COLO829 (cell line): ENCODE data around the gene ALDH3A2.

Source experiments
- DNase-seq: peaks from one replicate; pipeline ENCODE4 v3.0.0; 2012; ENCODE audit warnings: low spot score

Gene ALDH3A2

DNA sequence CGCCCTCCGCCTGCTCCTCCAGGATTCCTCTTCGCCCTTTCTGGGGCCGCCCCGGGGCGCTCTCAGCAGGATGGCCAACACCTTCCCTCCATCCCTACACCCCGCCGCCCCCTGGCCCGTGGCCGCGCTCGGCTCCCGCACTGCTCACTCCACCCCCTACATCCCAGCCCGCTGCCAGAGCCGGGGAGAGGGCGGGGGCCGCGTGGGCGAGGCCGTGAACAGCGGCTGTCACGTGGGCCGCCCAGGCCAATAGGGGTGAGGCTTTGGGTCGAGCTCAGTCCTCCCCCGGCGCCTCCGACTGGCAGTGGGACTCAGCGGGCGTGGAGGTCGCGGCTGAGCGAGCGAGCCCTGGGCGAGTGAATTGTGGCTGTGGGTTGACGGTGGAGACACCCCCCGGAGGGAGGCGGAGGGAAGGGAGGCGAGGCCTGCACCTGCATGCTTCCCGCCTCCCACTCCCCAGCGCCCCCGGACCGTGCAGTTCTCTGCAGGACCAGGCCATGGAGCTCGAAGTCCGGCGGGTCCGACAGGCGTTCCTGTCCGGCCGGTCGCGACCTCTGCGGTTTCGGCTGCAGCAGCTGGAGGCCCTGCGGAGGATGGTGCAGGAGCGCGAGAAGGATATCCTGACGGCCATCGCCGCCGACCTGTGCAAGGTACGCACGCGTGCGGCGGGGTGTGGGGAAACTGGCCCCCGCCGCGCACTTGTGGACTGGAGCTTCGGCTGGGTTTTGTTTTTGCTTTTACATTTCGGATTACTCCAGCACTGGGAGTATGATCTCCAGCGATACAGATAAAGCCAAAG is at the start of gene ALDH3A2:
Gene ALDH3A2, plus strand, starts transcription at position 277 of the 799 bp plus-strand sequence. Its CDS starts 221 bp downstream, at position 498.
- DNase-seq = peak; percentile 87

DNA sequence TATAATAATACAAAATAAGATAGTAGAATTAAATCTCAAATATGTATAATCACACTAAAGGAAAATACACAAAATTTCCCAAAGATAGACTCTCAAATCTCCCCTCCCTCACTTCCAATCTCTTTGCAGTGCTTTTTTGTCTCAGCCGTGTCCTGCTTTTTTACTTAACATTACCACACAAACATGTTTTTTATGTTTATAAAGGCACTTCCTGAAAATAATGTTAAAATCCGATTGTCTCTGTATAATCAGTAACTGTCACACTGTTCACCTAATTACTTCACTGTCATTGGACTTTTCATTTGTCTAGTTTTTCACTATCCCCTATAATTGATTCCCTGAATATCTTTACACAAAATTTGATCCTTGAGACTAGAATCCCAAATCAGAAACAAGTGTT is 38.2 kb upstream of the ALDH3A2 start:
- DNase-seq = no peak

DNA sequence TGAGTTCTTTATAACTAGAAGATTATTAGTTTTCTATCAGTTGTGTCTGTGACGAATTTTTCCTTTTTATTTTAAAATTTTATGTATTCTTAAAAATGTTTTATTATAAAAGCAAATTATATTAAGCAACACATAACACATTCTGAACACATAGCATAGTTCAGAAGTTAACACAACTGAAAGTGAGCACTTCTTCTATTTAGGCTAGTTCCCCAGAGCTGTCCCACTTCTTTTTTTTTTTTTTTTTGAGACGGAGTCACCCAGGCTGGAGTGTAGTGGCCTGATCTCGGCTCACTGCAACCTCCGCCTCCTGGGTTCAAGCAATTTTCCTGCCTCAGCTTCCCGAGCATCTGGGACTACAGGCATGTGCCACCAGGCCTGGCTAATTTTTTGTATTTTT is 37.7 kb upstream of the ALDH3A2 start:
- no peak for DNase-seq

DNA sequence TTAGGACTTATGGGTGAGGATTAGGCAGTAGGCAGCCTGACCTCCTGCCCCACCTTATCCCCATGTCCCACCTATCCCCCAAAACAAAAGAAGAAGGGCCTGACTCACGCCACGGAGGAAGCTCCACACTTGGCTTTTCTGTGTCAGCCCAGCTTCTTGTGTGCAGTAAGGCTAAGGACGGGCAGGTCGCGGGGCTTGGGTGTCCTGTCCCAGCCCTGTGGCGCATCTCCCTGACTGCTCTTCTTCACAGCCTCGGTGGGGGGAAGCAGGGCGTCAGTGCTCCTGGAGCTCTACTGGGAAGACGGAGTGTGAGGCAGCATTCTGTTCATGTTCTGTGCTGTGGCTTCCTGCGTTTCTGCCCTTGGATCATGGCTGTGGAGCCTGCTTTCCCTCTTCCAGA is 34.6 kb upstream of the ALDH3A2 start:
- DNase-seq = no peak

DNA sequence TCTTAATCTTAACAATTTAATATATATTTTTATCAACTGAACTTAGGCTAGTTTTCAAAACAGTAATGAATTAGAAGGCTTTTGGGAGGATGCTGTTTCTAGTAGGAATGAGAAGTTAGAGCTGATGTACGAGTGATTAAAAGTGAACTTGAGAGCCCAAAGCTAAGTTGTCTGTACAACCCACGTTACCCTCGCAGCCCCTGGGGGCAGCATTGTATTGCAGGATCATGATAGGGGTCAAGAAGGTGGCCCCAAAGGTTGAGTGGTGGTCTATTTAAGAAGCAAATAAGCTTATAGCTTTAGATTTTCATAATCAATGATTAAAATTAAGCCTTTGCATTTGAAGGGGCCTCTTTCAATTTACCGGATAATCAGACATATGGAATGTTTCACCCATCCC is 33.7 kb upstream of the ALDH3A2 start:
- no peak for DNase-seq

DNA sequence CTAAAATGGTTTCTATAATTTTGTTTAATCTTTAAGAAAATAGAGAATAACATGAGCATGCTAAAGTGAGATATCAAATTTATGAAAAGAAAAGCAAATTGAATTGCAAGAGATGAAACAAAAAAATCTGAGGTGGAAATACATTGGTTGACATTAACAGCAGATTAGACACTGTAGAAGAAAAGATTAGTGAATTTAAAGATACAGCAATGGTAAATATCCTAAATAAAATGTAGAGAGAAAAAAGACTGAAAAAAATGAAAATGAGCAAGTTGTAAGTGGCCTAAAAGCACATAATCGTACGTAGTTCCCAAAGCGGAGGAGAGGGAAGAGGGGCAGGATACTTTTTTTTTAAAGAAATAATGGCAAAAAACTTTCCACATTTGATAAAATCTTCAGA is 30.5 kb upstream of the ALDH3A2 start:
- no peak for DNase-seq

DNA sequence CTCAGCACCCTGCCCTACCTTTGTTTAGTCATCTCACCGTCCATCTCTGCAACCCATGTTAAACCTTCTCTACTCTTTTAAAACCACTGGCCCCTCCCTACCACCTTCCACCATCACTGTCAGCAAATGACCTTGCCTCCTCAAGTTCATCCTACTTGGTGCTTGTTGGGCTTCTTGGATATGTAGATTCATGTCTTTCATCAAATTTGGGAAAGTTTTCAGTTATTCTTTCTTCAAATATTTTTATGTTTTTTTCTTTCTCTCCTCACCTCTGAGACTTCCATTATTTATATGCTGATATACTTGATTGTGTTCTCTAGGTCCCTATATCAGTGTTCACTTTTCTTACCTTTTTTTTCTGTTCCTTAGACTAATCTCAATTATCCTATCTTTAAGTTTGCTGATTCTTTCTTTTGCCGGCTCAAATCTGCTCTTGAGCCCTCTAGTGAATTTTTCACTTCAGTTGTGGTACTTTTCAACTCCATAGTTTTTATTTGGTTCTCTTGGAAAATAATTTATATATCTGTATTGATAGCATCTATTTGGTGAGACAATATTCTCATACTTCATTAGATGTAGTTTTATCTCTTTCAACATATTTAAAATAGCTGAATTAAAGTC is 28.7 kb upstream of the ALDH3A2 start:
- DNase-seq = no peak

DNA sequence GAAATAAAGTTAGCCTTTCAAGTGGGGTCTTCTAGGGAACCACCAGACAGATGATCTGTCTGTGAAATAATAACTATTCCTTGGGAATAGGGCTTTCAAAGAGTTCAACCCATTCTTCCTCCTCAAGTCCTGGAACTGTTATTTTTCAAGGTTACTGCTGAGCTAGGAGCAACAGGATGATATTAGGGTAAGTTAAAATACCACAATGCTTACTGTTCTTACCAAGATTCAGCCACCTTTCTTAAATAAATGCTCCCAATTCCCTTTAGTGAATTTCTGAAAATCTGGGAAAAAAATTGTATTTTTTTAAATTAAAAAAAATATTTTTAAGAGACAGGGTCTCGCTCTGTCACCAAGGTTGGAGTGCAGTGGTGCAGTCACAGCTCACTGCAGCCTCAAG is 26.9 kb upstream of the ALDH3A2 start:
- no peak for DNase-seq

DNA sequence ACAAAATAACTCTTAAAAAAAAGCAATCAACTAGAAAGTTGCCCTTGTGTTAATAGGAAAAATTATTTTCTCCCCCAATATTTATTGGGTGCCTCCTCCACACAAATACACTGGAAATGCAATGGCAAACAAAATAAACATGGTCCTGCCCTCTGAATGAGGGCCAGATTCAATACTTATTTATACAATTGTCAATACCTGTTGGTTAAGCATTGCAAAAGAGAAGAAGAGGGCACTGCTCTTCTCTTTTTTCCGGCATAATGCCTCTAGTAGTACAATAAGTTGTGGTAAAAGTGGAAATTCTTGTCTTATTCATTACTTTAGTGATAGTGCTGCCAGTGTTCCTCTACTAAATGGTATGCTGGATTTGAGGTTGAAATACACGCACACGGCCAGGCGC is 22.5 kb upstream of the ALDH3A2 start:
- no peak for DNase-seq

DNA sequence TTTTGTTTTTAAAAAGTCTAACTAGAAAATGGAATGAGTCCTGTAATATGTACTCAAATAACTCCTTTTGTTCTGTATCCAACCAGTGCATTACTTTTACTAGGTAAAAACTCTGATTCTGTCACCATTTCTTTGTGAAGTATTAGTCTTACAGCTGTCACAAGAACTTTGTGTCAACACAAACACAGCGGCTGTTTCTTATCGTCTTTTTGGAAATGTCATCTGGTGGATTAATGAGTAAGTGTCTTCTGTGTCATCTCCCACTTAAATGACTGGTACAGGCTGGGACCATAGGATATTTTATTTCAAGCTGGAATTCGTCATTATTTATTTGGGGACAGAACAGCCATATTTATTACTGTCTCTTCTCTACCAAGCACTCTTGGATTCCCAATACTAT is 19.1 kb upstream of the ALDH3A2 start:
- no peak for DNase-seq

DNA sequence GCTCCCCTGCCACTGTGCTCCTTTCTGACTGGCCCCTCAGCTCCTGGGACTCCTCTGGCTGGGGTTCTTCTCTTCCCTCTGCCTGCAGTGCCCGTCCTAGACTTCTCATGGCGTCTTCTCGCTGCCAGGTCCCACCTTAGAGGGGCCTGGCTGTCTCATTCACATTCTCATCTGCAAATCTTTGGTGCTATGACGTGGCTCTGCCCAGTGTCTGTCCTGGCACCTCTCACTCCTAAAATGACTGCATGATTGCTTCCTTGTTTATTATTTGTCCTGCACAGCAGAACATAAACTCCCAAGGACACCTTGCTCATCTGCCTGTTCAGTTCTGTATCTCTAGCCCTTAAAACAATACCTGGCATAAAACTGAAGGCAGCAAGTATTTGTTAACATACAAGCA is 18.5 kb upstream of the ALDH3A2 start:
- DNase-seq = no peak

DNA sequence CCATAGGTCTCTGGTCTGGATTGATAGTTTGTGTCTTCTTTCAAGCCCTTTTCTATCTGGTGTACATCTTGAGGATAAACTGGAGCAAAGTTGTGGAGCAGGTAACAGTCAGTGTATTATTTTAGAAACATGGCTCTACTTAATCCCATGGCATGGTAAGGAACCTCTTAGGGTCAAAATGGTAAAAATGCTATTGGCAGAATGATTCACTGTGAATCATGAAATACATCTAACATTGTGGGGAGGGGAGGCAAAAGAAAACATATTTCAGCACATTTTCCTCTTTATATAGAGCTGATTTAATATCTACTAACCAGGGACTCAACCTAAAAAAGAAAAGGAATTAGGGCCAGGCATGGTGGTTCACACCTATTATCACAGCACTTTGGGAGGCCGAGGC is 17.9 kb upstream of the ALDH3A2 start:
- DNase-seq = no peak

DNA sequence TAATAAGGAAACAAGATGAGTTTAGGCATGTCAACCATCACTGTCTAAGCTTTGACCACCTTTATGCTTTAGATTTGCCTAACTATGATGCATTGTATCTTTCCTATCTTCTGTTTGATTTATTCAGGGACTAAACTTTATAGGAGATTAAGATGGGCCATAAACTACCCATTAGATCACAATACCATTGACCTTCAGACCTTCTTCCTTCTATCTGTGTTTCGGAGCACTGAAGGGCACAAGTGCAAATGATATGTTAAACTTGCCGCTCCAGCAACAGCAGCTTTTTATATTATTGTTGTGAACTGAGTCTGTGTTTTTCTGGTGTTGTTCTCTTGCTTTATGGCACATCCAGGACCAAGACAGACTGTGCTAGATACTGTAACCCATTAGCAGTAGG is 16.6 kb upstream of the ALDH3A2 start:
- DNase-seq = no peak

DNA sequence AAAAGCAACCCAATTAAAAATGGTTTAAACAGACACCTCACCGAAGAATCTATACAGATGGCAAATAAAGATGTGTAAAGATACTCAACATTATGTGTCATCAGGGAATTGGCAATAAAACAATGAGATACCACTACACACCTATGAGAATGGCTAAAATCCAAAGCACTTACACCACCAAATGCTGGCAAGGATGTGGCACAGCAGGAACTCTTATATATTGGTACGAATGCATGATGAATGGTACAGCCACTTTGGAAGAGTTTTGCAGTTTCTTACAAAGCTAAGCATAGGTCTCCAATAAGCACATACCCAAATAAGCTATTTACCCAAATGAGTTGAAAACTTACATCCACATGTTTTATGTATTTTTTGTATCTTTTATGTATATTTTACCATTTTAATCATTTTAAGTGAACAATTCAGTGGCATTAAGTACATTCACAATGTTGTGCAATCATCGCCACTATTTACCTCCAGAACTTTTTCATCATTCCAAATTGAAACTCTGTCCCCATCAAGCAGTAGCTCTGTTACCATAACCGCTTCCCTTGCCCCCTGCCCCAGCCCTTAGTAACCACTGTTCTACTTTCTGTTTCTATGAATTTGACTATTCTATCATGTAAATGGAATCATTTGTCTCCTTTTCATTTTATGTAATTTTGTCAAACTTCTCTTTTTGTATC is 6.7 kb upstream of the ALDH3A2 start:
- DNase-seq = no peak

DNA sequence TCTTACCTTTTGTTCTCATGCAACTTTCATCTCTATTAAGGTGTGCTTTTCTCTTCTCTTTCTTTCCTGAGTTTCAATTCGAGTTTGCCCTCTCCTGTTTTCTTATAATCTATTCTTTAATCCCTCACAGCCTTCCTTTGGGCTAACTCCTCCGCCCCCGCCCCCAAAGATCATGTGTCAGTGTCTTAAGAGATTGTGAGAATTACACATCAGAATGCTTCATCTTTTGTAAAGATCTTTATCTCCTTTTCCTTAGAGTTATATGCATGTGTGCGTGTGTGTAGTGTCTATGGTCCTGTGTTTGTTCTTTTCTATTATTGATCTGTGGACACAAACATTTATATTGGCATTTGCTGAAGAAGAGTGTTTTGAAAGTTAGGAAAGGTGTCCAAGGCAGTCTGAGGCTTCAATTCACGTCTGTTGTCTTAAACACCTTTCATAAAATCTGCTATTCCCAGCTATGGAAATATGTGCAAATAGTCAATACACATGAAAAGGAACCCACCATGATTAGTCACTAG is 6.1 kb upstream of the ALDH3A2 start:
- no peak for DNase-seq

DNA sequence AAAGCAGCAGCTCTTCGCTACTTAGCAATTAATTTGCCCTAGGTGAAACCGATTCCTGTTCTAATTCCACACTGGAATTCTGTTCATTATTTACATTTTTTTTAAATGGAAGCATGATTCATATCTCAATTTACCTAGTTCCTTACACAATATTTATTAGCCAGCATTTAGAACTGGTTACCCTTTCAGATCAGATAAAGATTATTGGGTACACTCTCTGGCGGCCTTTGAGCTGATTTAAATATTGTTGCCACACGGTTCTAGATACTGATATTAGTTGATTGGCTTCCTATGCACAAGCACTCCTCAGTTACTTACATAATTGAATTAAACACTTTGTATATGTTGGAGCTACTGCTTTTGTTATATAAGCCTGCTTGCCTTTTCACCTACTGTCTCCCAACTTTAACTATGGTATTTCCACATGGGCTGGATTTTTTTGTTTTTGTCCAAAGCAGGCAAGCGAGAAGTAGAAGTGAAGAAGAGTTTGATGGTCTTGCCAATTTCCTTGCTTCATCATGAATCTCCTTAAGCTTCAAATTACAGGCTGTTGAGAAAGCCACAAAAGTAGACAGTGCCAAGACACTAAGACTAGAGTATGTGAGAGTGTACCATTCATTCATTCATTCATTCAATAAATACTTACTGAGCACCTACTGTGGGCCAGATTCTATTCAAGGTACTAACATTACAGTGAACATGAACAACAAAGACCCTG is 3.9 kb upstream of the ALDH3A2 start:
- no peak for DNase-seq

DNA sequence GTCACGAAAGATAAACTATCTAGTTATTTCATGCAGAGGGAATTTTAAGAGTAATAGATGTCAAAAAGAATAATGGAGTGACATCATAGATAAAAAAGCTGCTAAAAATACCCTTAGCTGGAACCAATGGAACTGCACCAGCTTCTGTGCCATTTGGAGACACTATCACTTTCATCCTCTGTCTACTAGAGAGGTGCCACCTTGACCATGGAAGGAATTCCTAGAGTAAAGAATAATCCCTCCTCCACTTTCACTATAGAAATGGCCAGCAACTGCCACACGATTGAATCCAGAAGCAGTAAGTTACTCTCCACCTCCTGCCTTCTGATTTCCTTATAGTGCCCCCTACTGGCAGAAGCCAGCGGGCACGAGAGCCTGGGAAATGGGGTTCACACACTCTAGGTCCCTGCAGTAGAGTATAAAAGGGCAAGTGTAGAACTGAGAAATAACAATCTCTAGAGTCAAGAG is 2.8 kb upstream of the ALDH3A2 start:
- DNase-seq = no peak

DNA sequence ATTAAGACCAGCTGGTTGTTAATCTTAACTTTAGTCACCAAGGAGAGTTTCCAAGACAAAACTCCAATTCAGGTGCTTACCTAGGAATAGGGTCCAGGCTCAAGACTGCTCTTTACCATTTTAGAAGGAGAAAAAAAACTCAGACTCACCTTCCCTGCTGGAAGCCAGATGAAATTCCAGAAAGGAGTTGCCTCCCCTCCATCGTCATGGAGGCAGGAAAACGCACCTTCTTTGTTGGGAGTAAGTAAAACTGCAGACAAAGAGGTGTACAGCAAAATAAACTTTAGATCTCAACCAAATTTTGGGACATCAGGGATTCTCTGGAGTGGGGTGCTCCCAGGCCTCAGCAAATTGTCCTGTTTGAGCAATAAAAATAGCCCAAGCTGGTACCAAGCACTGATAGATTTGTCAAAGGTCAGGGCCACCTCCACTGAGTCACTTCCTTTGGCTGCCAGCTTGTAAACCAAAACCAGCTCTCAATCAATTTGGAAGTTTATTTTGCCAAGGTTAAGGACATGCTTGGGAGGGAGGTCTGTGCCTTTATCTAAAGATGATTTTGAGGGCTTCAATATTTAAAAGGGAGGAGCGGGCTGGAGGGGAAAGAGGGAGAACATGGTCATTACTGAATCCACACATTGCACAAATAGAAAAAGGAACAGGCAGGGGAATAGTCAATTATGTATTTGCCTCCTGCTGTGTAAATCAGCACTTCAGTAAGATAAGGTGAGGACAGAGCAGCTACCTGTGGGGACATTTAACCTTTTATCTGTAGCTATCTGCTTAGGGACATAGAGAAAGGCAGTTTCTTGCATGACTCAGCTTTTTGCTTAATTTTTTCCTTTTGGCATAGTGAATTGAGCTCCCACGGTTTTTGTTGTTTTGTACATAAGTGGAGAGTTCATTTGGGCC is 1.5 kb upstream of the ALDH3A2 start:
- no peak for DNase-seq

DNA sequence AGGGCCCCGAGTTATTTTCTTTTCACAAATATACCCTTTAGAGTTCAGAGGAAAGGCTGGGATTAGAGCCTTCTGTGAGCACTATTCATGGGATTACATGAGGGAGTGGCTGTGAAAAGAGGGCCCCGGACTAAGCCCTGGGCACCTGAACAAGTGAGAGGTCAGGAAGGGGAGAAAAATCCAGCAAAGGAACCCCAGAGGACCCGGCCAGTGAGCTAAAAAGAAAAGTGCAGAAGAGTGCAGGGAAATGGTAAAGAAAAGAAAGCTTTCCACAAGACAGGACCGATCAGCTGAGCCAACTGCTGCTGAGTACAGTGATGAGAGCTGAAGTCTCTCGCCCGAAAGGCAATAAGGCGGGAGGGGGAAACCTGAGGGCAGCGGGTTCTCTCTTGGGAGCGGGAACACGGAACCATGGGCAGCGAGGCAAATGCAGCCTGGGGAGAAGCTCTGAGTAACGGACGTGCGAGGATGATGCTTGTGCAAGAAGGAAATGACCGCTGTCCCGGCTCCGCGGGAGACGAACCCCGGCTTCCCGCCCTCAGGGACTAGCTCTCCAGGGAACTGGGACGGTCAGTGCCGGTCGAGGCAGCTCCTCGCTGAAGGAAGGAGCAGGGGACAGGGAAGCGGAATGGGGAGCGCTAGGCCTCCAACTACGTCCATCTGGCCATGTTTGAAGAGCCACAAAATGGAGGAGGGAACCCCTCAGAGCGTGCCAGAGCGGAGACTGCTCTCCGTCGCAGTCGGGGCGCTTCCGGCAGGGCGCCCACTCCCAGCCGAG is 665 bp upstream of the ALDH3A2 start:
- no peak for DNase-seq

DNA sequence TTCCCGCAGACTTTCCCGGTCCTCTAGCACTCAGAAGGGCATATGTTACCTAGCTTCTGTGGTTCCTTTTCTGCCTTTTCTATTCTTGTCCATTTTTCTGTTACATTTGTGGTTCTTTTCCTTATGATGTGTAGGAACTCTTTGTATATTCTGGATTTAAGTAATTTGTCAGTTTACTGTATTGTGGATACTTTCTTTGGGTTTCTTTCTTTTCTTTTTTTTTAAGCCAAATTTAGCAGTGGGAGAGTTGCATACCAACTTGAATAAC is 657 bp downstream of the ALDH3A2 start:
- no peak for DNase-seq

DNA sequence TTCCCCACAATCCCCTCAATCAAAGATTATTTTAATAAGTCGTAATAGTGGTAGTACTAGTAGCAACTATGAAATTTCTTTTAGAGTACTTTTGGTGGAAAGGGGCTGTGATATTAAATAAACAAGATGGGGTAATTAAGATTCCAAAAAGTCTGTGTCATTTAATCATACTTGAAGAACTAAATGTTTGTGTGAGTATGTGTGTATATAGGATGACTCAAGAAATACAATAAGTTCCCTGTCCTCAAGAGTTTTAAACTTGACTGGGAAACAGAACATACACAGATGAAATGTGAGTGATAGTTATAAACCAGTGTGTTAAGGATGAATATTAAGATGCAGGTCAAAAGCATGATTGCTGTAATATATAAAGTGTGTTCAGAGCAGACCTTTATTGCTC is 2.3 kb downstream of the ALDH3A2 start:
- peak; percentile 70 for DNase-seq
